Endothelial cell (in vitro differentiated cells): ENCODE measurements around the gene TAF1B. TPM values are rescaled to one million over a fixed set of nuclear protein-coding genes. Genes with fewer than 3 reads are reported as not detected.

Experiments used
- DNase-seq: peaks from one replicate; pipeline ENCODE4 v3.0.0; 2021; ENCODE audit warnings: low spot score
- H3K27ac Mint-ChIP-seq: one replicate; pipeline ENCODE4 v1.8.0; 2021; ENCODE audit warnings: mixed read lengths, inconsistent platforms; ENCODE audit not compliant: unreplicated experiment
- H3K27me3 Mint-ChIP-seq: one replicate; pipeline ENCODE4 v1.8.0; 2021; ENCODE audit warnings: mild to moderate bottlenecking, moderate library complexity, mixed read lengths, inconsistent platforms; ENCODE audit not compliant: unreplicated experiment
- H3K36me3 Mint-ChIP-seq: one replicate; pipeline ENCODE4 v1.8.0; 2021; ENCODE audit warnings: mild to moderate bottlenecking, low read depth, mixed read lengths, inconsistent platforms; ENCODE audit not compliant: unreplicated experiment
- H3K4me1 Mint-ChIP-seq: one replicate; pipeline ENCODE4 v1.8.0; 2021; ENCODE audit warnings: mild to moderate bottlenecking, mixed read lengths, inconsistent platforms; ENCODE audit not compliant: unreplicated experiment
- H3K4me3 Mint-ChIP-seq: one replicate; pipeline ENCODE4 v1.8.0; 2021; ENCODE audit warnings: mild to moderate bottlenecking, mixed read lengths, inconsistent platforms; ENCODE audit not compliant: unreplicated experiment
- H3K9me3 Mint-ChIP-seq: one replicate; pipeline ENCODE4 v1.8.0; 2021; ENCODE audit warnings: mixed read lengths, inconsistent platforms; ENCODE audit not compliant: unreplicated experiment
- CTCF ChIP-seq: fragments of 200-600 bp; sonication (generic); IDR thresholded peaks from one replicate; pipeline ENCODE4 v1.5.0; 2021; ENCODE audit warnings: antibody characterized with exemption; ENCODE audit not compliant: unreplicated experiment
- total RNA-seq: library from RNA; stranded (reverse); fragmentation: NEBNext Ultra II Directional; extraction: Animal tissue kit (Norgen Biotek cat#: 25700); gene quantifications from one replicate; pipeline ENCODE4 v1.2.1, GENCODE V29; 2021; ENCODE audit not compliant: unreplicated experiment

TAF1B gene
- total RNA-seq, 1 donor from 2014 or later, result 19.5 TPM

GRCh38 chr2:9805435-9806297 lies 37.6 kb upstream of the TAF1B start:
- Mint-ChIP-seq H3K36me3 (no peaks in the 10 kb centered on the region), H3K4me1 (no peaks in the 10 kb centered on the region), H3K4me3 (no peak overlapping the region), H3K27me3 (peaks cover 7% of the 10 kb centered on the region), H3K27ac (no peak overlapping the region), H3K9me3 (no peaks in the 10 kb centered on the region)
- DNase-seq, result no peak
- TF ChIP-seq CTCF, result no peak

GRCh38 chr2:9806298-9806610 lies 37.0 kb upstream of the TAF1B start:
- no peak overlapping the region for H3K4me3 Mint-ChIP-seq
- peaks cover 9% of the 10 kb centered on the region for H3K27me3 Mint-ChIP-seq
- no peak for TF ChIP-seq CTCF
- H3K9me3 Mint-ChIP-seq, result no peaks in the 10 kb centered on the region
- no peak overlapping the region for H3K27ac Mint-ChIP-seq
- no peaks in the 10 kb centered on the region for H3K4me1 Mint-ChIP-seq
- no peak for DNase-seq
- no peaks in the 10 kb centered on the region for H3K36me3 Mint-ChIP-seq

- Mint-ChIP-seq H3K9me3 (no peaks in the 10 kb centered on the region), H3K27me3 (peaks cover 7% of the 10 kb centered on the region), H3K27ac (no peak overlapping the region), H3K4me1 (no peaks in the 10 kb centered on the region), H3K4me3 (no peak overlapping the region), H3K36me3 (no peaks in the 10 kb centered on the region)
- no peak for DNase-seq
- no peak for TF ChIP-seq CTCF
Observed at GRCh38 chr2:9806656-9807055, 36.6 kb upstream of the TAF1B start.

- Mint-ChIP-seq H3K4me3 (no peak overlapping the region), H3K27me3 (peaks cover 7% of the 10 kb centered on the region), H3K27ac (no peak overlapping the region), H3K4me1 (no peaks in the 10 kb centered on the region), H3K36me3 (no peaks in the 10 kb centered on the region), H3K9me3 (no peaks in the 10 kb centered on the region)
- no peak for TF ChIP-seq CTCF
- no peak for DNase-seq
Observed at GRCh38 chr2:9807056-9807455, 36.2 kb upstream of the TAF1B start.

- DNase-seq, result no peak
- peaks cover 7% of the 10 kb centered on the region for H3K27me3 Mint-ChIP-seq
- no peaks in the 10 kb centered on the region for H3K36me3 Mint-ChIP-seq
Observed at GRCh38 chr2:9807555-9808305, 35.5 kb upstream of the TAF1B start.

More at GRCh38 chr2:9807555-9808305, 35.5 kb upstream of the TAF1B start:
- no peak for TF ChIP-seq CTCF
- H3K4me1 Mint-ChIP-seq, result peaks cover under 1% of the 10 kb centered on the region
- no peak overlapping the region for H3K4me3 Mint-ChIP-seq
- H3K27ac Mint-ChIP-seq, result no peak overlapping the region
- H3K9me3 Mint-ChIP-seq, result no peaks in the 10 kb centered on the region
